K562 (cell line): ENCODE data around the gene LIX1L. TPM values are rescaled to one million over a fixed set of nuclear protein-coding genes. Genes with fewer than 3 reads are reported as not detected.

ENCODE experiments used
- ATAC-seq: fragments of 200-7000 bp; cut with Tn5 transposase; 3 replicates; pipeline ENCODE4 v1.9.1; 2020; ENCODE audit warnings: moderate library complexity
- BruUV-seq: library from RNA; stranded (reverse); fragments of 400-500 nt; replicated peaks from 2 replicates; lab custom pipeline; 2021; lab: Mats Ljungman, UMichigan
- CTCF ChIA-PET: fragments of 300-600 bp; formaldehyde crosslinking; extraction: SDS; loops from one replicate; lab custom pipeline; 2021; ENCODE audit warnings: low intra/inter-chr PET ratio; lab: Yijun Ruan, JAX
- POLR2A ChIA-PET: fragments of 300-600, 350-650 bp; sonication (Branson Sonifier 250); formaldehyde crosslinking; extraction: SDS; loops from one replicate; lab custom pipeline; 2021; ENCODE audit warnings: antibody characterized with exemption, inconsistent platforms; lab: Yijun Ruan, JAX
- DNase-seq, 4 experiments: peaks; one replicate each; pipeline versions ENCODE4 v3.0.0 to v3.0.0-alpha.2; 2011 to 2018; ENCODE audit warnings: low spot score in 3 of 4, mixed read lengths in 3 of 4; ENCODE audit errors: extremely low read depth in 1 of 4
- FAIRE-seq: peaks from 2 replicates; lab custom pipeline; 2011; peaks lifted over from hg19 to GRCh38; lab: Jason Lieb, UNC
- H2AFZ ChIP-seq: 2 replicates; pipeline ENCODE4 v1.6.0; 2011; ENCODE audit warnings: low read depth, low read length, control low read depth, inconsistent platforms
- H3K27ac ChIP-seq: fragments of 200-600 bp; 3 replicates; pipeline ENCODE4 v1.8.0; 2011; ENCODE audit warnings: low read depth, mild to moderate bottlenecking, control low read depth, inconsistent platforms, low read length, moderate library complexity, mixed read lengths; ENCODE audit errors: extremely low read depth
- H3K27me3 ChIP-seq, 2 experiments: fragments of 300-600 bp in 1 of 2; 2 replicates in 1 of 2; 3 replicates in 1 of 2; pipeline versions ENCODE4 v1.6.0 to v1.8.0; 2011; ENCODE audit warnings: inconsistent platforms in 2 of 2, low read length in 2 of 2, mild to moderate bottlenecking in 1 of 2, mixed read lengths in 1 of 2, moderate library complexity in 1 of 2; ENCODE audit not compliant: control insufficient read depth in 2 of 2, insufficient read depth in 2 of 2
- H3K36me3 ChIP-seq: fragments of 300-600 bp; 3 replicates; pipeline ENCODE4 v1.8.0; 2011; ENCODE audit warnings: mild to moderate bottlenecking, low read length, inconsistent platforms; ENCODE audit not compliant: control insufficient read depth, insufficient read depth
- H3K4me1 ChIP-seq, 2 experiments: fragments of 200-600 bp in 1 of 2; replicated peaks in 1 of 2; 2 replicates in 1 of 2; 3 replicates in 1 of 2; pipeline versions ENCODE4 v1.5.1 to v1.8.0; 2011; ENCODE audit warnings: inconsistent platforms in 2 of 2, low read length in 2 of 2, mild to moderate bottlenecking in 1 of 2, mixed read lengths in 1 of 2, moderate library complexity in 1 of 2; ENCODE audit not compliant: control insufficient read depth in 2 of 2, insufficient read depth in 2 of 2
- H3K4me2 ChIP-seq: 2 replicates; pipeline ENCODE4 v1.6.1; 2011; ENCODE audit warnings: low read length, control low read depth, inconsistent platforms, mixed read lengths; ENCODE audit not compliant: insufficient read depth
- H3K4me3 ChIP-seq: fragments of 200-600 bp; sonication (generic), shearing (Covaris generic); 2 replicates; pipeline ENCODE4 v1.5.1; 2016; ENCODE audit warnings: control low read depth, inconsistent platforms
- H3K79me2 ChIP-seq: fragments of 200-600 bp; 3 replicates; pipeline ENCODE4 v1.8.0; 2011; ENCODE audit warnings: low read length, inconsistent platforms; ENCODE audit not compliant: control insufficient read depth, insufficient read depth
- H3K9ac ChIP-seq, 2 experiments: 2 replicates each; pipeline versions ENCODE4 v1.6.0 to v1.6.1; 2011; ENCODE audit warnings: low read depth in 2 of 2, low read length in 2 of 2, control low read depth in 1 of 2, inconsistent platforms in 1 of 2, mild to moderate bottlenecking in 1 of 2, mixed read lengths in 1 of 2; ENCODE audit not compliant: insufficient read depth in 1 of 2
- H3K9me1 ChIP-seq: one replicate; pipeline ENCODE4 v1.6.0; 2011; ENCODE audit warnings: inconsistent platforms, mild to moderate bottlenecking, low read length, moderate library complexity; ENCODE audit not compliant: control insufficient read depth, insufficient read depth
- H3K9me3 ChIP-seq: replicated peaks from 2 replicates; pipeline ENCODE4 v1.5.1; 2011; ENCODE audit warnings: low read depth, low read length, inconsistent platforms; ENCODE audit not compliant: control insufficient read depth, insufficient read depth
- H4K20me1 ChIP-seq: replicated peaks from 2 replicates; pipeline ENCODE4 v1.6.1; 2011; ENCODE audit warnings: low read length, inconsistent platforms, mixed read lengths; ENCODE audit not compliant: control insufficient read depth, insufficient read depth
- ADNP ChIP-seq: fragments of 200-800 bp; sonication (Bioruptor generic); IDR thresholded peaks from 2 replicates; pipeline ENCODE4 v1.6.1; 2016; ENCODE audit warnings: missing genetic modification characterization, missing compliant biosample characterization
- BRF2 ChIP-seq: IDR thresholded peaks from 3 replicates; pipeline ENCODE4 v1.6.1; 2011; ENCODE audit warnings: borderline replicate concordance, mild to moderate bottlenecking; ENCODE audit not compliant: insufficient read length, insufficient read depth
- CEBPZ ChIP-seq: fragments of 150-350 bp; IDR thresholded peaks from 2 replicates; pipeline ENCODE4 v1.6.1; 2014; ENCODE audit warnings: low read depth, mild to moderate bottlenecking, low read length, borderline replicate concordance
- GATAD2A ChIP-seq: fragments of 450-650 bp; IDR thresholded peaks from 2 replicates; pipeline ENCODE4 v1.6.1; 2017
- HMBOX1 ChIP-seq: sonication (generic); IDR thresholded peaks from 2 replicates; pipeline ENCODE4 v1.6.1; 2016
- HMG20B ChIP-seq: fragments of 250-450 bp; sonication (Bioruptor Pico); IDR thresholded peaks from 2 replicates; pipeline ENCODE4 v1.5.0; 2021; ENCODE audit warnings: mild to moderate bottlenecking
- PRDM10 ChIP-seq: fragments of 450-650 bp; IDR thresholded peaks from 2 replicates; pipeline ENCODE4 v1.6.1; 2018; ENCODE audit not compliant: partially characterized antibody
- SMARCB1 ChIP-seq: IDR thresholded peaks from 2 replicates; pipeline ENCODE4 v1.6.1; 2011; ENCODE audit warnings: improper control_type of control experiment, low read depth; ENCODE audit not compliant: insufficient read length
- ZNF175 ChIP-seq: fragments of 200-800 bp; sonication (Bioruptor generic); IDR thresholded peaks from 2 replicates; pipeline ENCODE4 v1.6.1; 2016; ENCODE audit warnings: low read depth, mild to moderate bottlenecking, missing genetic modification characterization, missing compliant biosample characterization
- ZNF561 ChIP-seq: fragments of 450-650 bp; formaldehyde crosslinking; conservative IDR thresholded peaks from 2 replicates; pipeline ENCODE4 v1.4.0; 2020; ENCODE audit warnings: mild to moderate bottlenecking, moderate library complexity
- WGBS: fragments of 100-300 bp; shearing (Covaris generic); methylation state at CpG from one replicate; pipeline ENCODE4 v1.1.6; 2016; ENCODE audit warnings: low coverage, mixed read lengths; ENCODE audit not compliant: insufficient coverage; ENCODE audit errors: missing lambda C conversion rate; 5-methylcytosine and 5-hydroxymethylcytosine counted together
- in situ Hi-C: fragments of 300-500 bp; cut with MboI; formaldehyde crosslinking; loops from 4 replicates; pipeline ENCODE4 v1.15.0; 2018; ENCODE audit warnings: inconsistent platforms, mixed read lengths
- intact Hi-C: fragments of 100-400 bp; cut with micrococcal nuclease; formaldehyde crosslinking; loops from 2 replicates; pipeline ENCODE4 v1.14.2; 2022
- polyA plus RNA-seq, 8 experiments: library from polyadenylated mRNA; depleted of rRNA in 4 of 8; stranded (reverse) in 5 of 8; unstranded in 3 of 8; fragments of >200 nt; fragmentation: Nextera tagmentation in 2 of 8; fragmentation: Illumina TruSeq in 1 of 8; extraction: Ambion mirVana in 2 of 8; extraction: Trizol in 1 of 8; gene quantifications; 2 replicates each; pipeline versions ENCODE4 v1.2.1 to v1.2.3, GENCODE V29; 2011 to 2014; ENCODE audit warnings: inconsistent platforms in 1 of 8, missing spikeins in 1 of 8
- total RNA-seq, 7 experiments: library from RNA; depleted of rRNA in 6 of 7; stranded (reverse); fragments of >200 nt in 6 of 7; fragmentation: Illumina TruSeq in 2 of 7; extraction: Trizol in 2 of 7; gene quantifications; 2 replicates each; pipeline versions ENCODE4 v1.2.1 to v1.2.3, GENCODE V29; 2011 to 2021; ENCODE audit warnings: low replicate concordance in 1 of 7

Gene LIX1L
- total and polyA plus RNA-seq, 9 of the 15 experiments (the other 6 are each of a cell fraction or from before 2014, with no cell fraction given) = 4.6 to 26.5 (median 12.5) TPM

GRCh38 chr1:145927916-145928643 lies 29.7 kb downstream of the LIX1L start:
- intact Hi-C loops = no loop called here
- H3K4me2 ChIP-seq = peak overlapping the region; percentile 94
- no peak for DNase-seq
- H4K20me1 ChIP-seq = 0 out of 2 replicates have a peak, but pooled peaks cover 3% of the 10 kb centered on the region
- whole genome bisulfite sequencing = 31% methylated on average over 20 of the region's 20 CpGs
- H3K27me3 ChIP-seq = no peaks in the 10 kb centered on the region
- peak overlapping the region; percentile 84 for H2AFZ ChIP-seq
- H3K9me3 ChIP-seq = no peaks in the 10 kb centered on the region
- peak overlapping the region; percentile 67 to 96 for H3K9ac ChIP-seq
- BruUV-seq = TSS peak; percentile 91
- ChIA-PET POLR2A (interaction anchor here (0.6 to 2.1 kb wide), 32 partner anchors 9 to 123 kb away, joined by 3 to 18 read pairs (median 6); partner anchors contain the start of genes ANKRD34A, ANKRD35, HJV and LIX1L), CTCF (no interaction called here)
- peak overlapping the region; percentile 70 for H3K4me3 ChIP-seq
- peaks cover 23% of the 10 kb centered on the region for H3K36me3 ChIP-seq
- peaks cover 12 to 13% of the 10 kb centered on the region in 2 experiments; a peak in 4 of 5 replicates for H3K4me1 ChIP-seq
- no peak for FAIRE-seq
- H3K27ac ChIP-seq = peak overlapping the region; percentile 96
- in situ Hi-C loops = no loop called here
- H3K9me1 ChIP-seq = no peaks in the 10 kb centered on the region
- peak; percentile 15 for ATAC-seq
- H3K79me2 ChIP-seq = peaks cover 22% of the 10 kb centered on the region
- no peak for TF ChIP-seq HMBOX1
- no peak for TF ChIP-seq CEBPZ
- no peak for TF ChIP-seq GATAD2A
- TF ChIP-seq ADNP (tag) = 0 out of 2 replicates have a peak, but pooled peaks have one; percentile 41
- TF ChIP-seq HMG20B = no peak
- TF ChIP-seq PRDM10 = peak; percentile 91
- no peak for TF ChIP-seq BRF2
- peak; percentile 24; the same call in 1 of the 2 replicates for TF ChIP-seq ZNF175 (CRISPR knock-in tag)
- no peak for TF ChIP-seq SMARCB1
- TF ChIP-seq ZNF561 = no peak
